Measurements from ENCODE around the gene CNTNAP2.

The CNTNAP2 gene

GRCh38 chr7:148104136-148104716 is 1987.6 kb downstream of the CNTNAP2 start:
- peak overlapping the region; percentile 76 for H3K4me2 ChIP-seq
- H3K36me3 ChIP-seq, result no peaks in the 10 kb centered on the region
- peak overlapping the region; percentile 50 for H3K4me3 ChIP-seq
- peaks cover 68% of the 10 kb centered on the region for H3K4me1 ChIP-seq
- H3K27me3 ChIP-seq, result no peaks in the 10 kb centered on the region
- H4K20me1 ChIP-seq, result no peaks in the 10 kb centered on the region
- H3K27ac ChIP-seq, result peak overlapping the region; percentile 76; the same call in 1 of the 2 replicates
- H3K9me3 ChIP-seq, result peaks cover 18% of the 10 kb centered on the region
- TF ChIP-seq Cebpa-rat (IDR thresholded peaks at IDR 0.05), result no peak
- H3K9ac ChIP-seq, result peak overlapping the region; percentile 58; the same call in 1 of the 2 replicates

DNA sequence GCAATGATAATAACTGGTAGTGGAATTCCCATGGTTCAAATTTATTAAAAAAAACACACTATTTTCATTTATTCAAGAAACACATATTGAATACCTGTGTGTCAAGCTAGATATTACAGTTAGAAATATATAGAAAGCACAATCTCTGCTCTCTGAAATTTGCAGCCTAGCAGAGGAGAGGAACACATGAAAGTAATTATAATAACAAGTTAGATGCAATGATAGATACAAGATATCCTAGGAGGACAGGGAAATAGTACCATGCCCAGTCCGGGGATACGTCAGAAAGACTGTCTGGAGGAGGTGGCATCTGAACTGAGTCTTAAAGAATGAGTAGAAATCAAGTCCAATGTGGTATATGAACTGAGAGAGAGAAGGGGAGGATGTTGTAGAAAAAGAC is 1988.3 kb downstream of the CNTNAP2 start:
- TF ChIP-seq Cebpa-rat (IDR thresholded peaks at IDR 0.05), result no peak
- Histone ChIP-seq H3K4me1 (peaks cover 68% of the 10 kb centered on the region), H3K36me3 (no peaks in the 10 kb centered on the region), H3K4me2 (peak overlapping the region; percentile 76), H3K4me3 (no peak overlapping the region), H4K20me1 (no peaks in the 10 kb centered on the region), H3K27me3 (no peaks in the 10 kb centered on the region), H3K27ac (peak overlapping the region; percentile 76; the same call in 1 of the 2 replicates), H3K9me3 (peaks cover 18% of the 10 kb centered on the region), H3K9ac (no peak overlapping the region)

GRCh38 chr7:148105853-148106252 is 1989.3 kb downstream of the CNTNAP2 start:
- H3K9ac ChIP-seq, result no peak overlapping the region
- no peak for TF ChIP-seq Cebpa-rat (IDR thresholded peaks at IDR 0.05)
- no peaks in the 10 kb centered on the region for H3K36me3 ChIP-seq
- H3K4me1 ChIP-seq, result peaks cover 68% of the 10 kb centered on the region
- peaks cover 22% of the 10 kb centered on the region for H3K9me3 ChIP-seq
- H3K4me2 ChIP-seq, result peak overlapping the region; percentile 76
- H3K27ac ChIP-seq, result peak overlapping the region; percentile 76; the same call in 1 of the 2 replicates
- no peaks in the 10 kb centered on the region for H3K27me3 ChIP-seq
- no peak overlapping the region for H3K4me3 ChIP-seq
- H4K20me1 ChIP-seq, result no peaks in the 10 kb centered on the region

DNA sequence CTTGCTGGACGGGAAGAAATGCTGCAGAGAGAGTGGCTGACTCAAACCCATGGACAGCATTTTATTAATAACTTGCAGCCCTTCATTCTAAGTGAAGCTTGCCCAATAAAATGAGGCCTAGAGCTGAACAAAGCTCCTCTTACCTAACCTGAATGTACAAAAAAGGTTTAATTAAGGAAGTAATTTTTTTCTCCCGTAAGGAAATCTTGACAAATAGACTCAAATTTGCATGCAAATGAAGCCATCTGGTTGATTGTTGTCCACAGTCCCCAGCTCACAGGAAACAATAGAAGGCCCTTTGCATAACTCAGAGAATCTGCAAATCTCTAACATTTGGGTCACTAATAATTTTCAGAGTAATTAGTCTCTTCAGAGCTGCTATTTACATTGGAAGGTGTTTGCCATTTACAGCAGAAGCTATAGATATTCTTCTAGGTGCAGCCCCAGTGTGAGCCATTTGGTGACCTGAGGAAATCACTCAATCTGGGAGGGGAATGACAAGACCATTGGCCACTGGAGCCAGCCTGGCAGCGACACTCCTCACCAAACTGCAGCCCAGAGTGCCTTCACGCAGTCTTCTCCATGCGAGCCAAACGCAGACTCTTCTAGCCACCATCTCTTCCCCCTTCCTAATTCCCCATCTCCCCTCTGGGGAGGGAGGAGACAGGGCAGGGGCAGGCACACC is 1991.0 kb downstream of the CNTNAP2 start:
- Histone ChIP-seq H3K9me3 (peaks cover 12% of the 10 kb centered on the region; the same call in 1 of the 2 replicates), H3K4me3 (no peak overlapping the region), H3K27ac (no peak overlapping the region; the same call in 1 of the 2 replicates), H3K36me3 (no peaks in the 10 kb centered on the region), H3K27me3 (no peaks in the 10 kb centered on the region), H3K4me2 (peak overlapping the region; percentile 16; the same call in 1 of the 2 replicates), H3K4me1 (peaks cover 63% of the 10 kb centered on the region), H4K20me1 (no peaks in the 10 kb centered on the region), H3K9ac (no peak overlapping the region)
- no peak for TF ChIP-seq Cebpa-rat (IDR thresholded peaks at IDR 0.05)

- Histone ChIP-seq H3K4me2 (peak overlapping the region; percentile 21; the same call in 1 of the 2 replicates), H3K4me1 (peaks cover 55% of the 10 kb centered on the region), H3K4me3 (no peak overlapping the region), H4K20me1 (no peaks in the 10 kb centered on the region), H3K9ac (no peak overlapping the region), H3K36me3 (no peaks in the 10 kb centered on the region), H3K27me3 (no peaks in the 10 kb centered on the region), H3K27ac (no peak overlapping the region; the same call in 1 of the 2 replicates), H3K9me3 (peaks cover 12% of the 10 kb centered on the region; the same call in 1 of the 2 replicates)
- TF ChIP-seq Cebpa-rat (IDR thresholded peaks at IDR 0.05), result no peak
Measured at GRCh38 chr7:148108381-148108780, 1991.8 kb downstream of the CNTNAP2 start.

DNA sequence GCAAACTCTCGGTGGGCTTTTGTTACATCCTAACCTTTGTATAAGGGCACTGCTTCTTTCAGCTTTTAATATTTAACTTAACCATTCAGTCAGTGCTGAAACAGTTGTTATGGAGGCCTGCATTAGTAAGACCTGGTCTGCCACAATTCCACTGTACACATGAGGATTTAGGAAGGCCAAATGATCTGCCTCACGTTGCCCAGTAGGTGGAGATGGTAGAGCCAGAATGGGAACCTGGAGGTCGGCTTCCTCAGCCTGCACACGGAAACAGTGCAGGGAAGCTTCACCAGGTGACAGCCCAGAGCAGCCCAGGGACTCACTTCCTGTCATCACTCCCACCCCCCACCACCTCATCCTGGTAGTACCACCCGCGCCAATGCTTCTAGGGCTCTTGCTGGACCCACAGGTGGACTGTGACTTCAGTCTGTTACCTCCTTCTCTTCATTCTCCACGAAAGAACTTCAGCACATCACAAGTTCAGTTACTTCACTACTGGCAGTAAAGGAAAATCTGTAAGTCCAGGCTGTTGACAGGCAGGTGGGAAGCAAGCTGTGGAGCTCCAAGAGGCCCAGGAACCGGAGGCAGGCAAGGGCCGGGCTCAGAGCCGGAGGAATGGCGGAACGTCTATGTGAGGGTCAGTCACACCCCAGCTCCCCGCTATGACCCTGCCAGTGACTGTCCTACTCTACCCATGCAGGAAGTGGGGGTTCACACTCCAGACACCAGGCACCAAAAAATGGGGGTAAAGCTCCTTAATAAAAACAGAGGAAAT is 1993.7 kb downstream of the CNTNAP2 start:
- no peak for TF ChIP-seq Cebpa-rat (IDR thresholded peaks at IDR 0.05)
- no peaks in the 10 kb centered on the region for H3K36me3 ChIP-seq
- no peak overlapping the region for H3K9ac ChIP-seq
- H4K20me1 ChIP-seq, result no peaks in the 10 kb centered on the region
- H3K9me3 ChIP-seq, result peaks cover 12% of the 10 kb centered on the region; the same call in 1 of the 2 replicates
- no peak overlapping the region for H3K4me2 ChIP-seq
- H3K4me3 ChIP-seq, result no peak overlapping the region
- H3K27ac ChIP-seq, result no peak overlapping the region
- peaks cover 36% of the 10 kb centered on the region for H3K4me1 ChIP-seq
- H3K27me3 ChIP-seq, result no peaks in the 10 kb centered on the region

GRCh38 chr7:148114804-148115203 is 1998.2 kb downstream of the CNTNAP2 start:
- TF ChIP-seq Cebpa-rat (IDR thresholded peaks at IDR 0.05), result no peak
- no peak overlapping the region for H3K4me2 ChIP-seq
- no peak overlapping the region for H3K27ac ChIP-seq
- no peak overlapping the region for H3K4me3 ChIP-seq
- no peaks in the 10 kb centered on the region for H4K20me1 ChIP-seq
- H3K9ac ChIP-seq, result no peak overlapping the region
- no peaks in the 10 kb centered on the region for H3K36me3 ChIP-seq
- H3K27me3 ChIP-seq, result no peaks in the 10 kb centered on the region
- H3K9me3 ChIP-seq, result peaks cover 5% of the 10 kb centered on the region; the same call in 1 of the 2 replicates
- peaks cover 9% of the 10 kb centered on the region for H3K4me1 ChIP-seq

DNA sequence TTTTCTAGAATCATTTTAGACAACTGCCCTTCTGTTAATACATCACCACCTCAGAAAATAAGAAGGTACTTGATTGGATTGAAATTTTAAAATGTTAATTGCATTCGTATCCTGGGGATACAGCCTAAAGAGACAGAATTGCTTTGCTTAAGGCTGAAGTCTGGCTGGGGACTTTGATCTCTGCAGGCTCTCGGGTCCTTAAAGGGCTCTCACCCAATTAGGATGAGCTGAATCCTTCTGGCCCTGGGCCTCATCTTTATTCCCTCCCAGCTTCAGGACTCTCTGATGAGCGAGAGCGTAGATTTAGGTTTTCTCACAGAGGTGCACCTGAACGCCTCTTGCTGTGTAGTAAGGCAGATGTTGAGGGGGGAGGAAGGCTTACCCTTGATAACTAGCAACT is 1998.7 kb downstream of the CNTNAP2 start:
- Histone ChIP-seq H3K4me1 (peaks cover 9% of the 10 kb centered on the region), H3K9me3 (peaks cover 2% of the 10 kb centered on the region; the same call in 1 of the 2 replicates), H4K20me1 (no peaks in the 10 kb centered on the region), H3K27me3 (no peaks in the 10 kb centered on the region), H3K27ac (no peak overlapping the region), H3K4me2 (no peak overlapping the region), H3K4me3 (no peak overlapping the region), H3K9ac (no peak overlapping the region), H3K36me3 (no peaks in the 10 kb centered on the region)
- no peak for TF ChIP-seq Cebpa-rat (IDR thresholded peaks at IDR 0.05)

GRCh38 chr7:148116195-148116594 is 1999.6 kb downstream of the CNTNAP2 start:
- no peaks in the 10 kb centered on the region for H3K27me3 ChIP-seq
- H3K4me1 ChIP-seq, result peaks cover 17% of the 10 kb centered on the region
- H3K9ac ChIP-seq, result no peak overlapping the region
- H3K4me2 ChIP-seq, result peak overlapping the region; percentile 42; the same call in 1 of the 2 replicates
- no peak for TF ChIP-seq Cebpa-rat (IDR thresholded peaks at IDR 0.05)
- H4K20me1 ChIP-seq, result no peaks in the 10 kb centered on the region
- no peaks in the 10 kb centered on the region for H3K36me3 ChIP-seq
- no peaks in the 10 kb centered on the region for H3K9me3 ChIP-seq
- no peak overlapping the region for H3K27ac ChIP-seq
- no peak overlapping the region for H3K4me3 ChIP-seq
